Neural crest cell (in vitro differentiated cells): ENCODE results near the gene PDCD6IP. TPM values are rescaled to one million over a fixed set of nuclear protein-coding genes. Genes with fewer than 3 reads are reported as not detected.

Source experiments
- DNase-seq: peaks from one replicate; pipeline ENCODE4 v3.0.0; 2021; ENCODE audit warnings: low read depth, mixed read lengths, low spot score
- H3K27ac Mint-ChIP-seq: one replicate; pipeline ENCODE4 v1.8.0; 2021; ENCODE audit warnings: mild to moderate bottlenecking, mixed read lengths; ENCODE audit not compliant: unreplicated experiment
- H3K27me3 Mint-ChIP-seq: 2 replicates; pipeline ENCODE4 v1.8.0; 2021; ENCODE audit warnings: low read depth, mild to moderate bottlenecking, mixed read lengths
- H3K36me3 Mint-ChIP-seq: 2 replicates; pipeline ENCODE4 v1.8.0; 2021; ENCODE audit warnings: low read depth, mild to moderate bottlenecking, mixed read lengths
- H3K4me1 Mint-ChIP-seq: 2 replicates; pipeline ENCODE4 v1.8.0; 2021; ENCODE audit warnings: mixed read lengths
- H3K4me3 Mint-ChIP-seq: one replicate; pipeline ENCODE4 v1.8.0; 2021; ENCODE audit warnings: mild to moderate bottlenecking, mixed read lengths
- H3K9me3 Mint-ChIP-seq: 2 replicates; pipeline ENCODE4 v1.8.0; 2021; ENCODE audit warnings: mixed read lengths
- total RNA-seq: library from RNA; stranded (reverse); gene quantifications from 2 replicates; pipeline ENCODE4 v1.2.1, GENCODE V29; 2021
- TF ChIP-seq, protein P1 (sequence below): fragments of 200-600 bp; sonication (generic); conservative IDR thresholded peaks from 2 replicates; pipeline ENCODE4 v1.5.0; 2021; ENCODE audit warnings: antibody characterized with exemption, mild to moderate bottlenecking

Gene PDCD6IP
- total RNA-seq, 1 donor from 2014 or later: 150 TPM

GRCh38 chr3:33758281-33758680 is 40.1 kb upstream of the PDCD6IP start:
- Mint-ChIP-seq H3K4me1 (no peaks in the 10 kb centered on the region), H3K27ac (no peak overlapping the region), H3K4me3 (no peak overlapping the region), H3K36me3 (peaks cover 2% of the 10 kb centered on the region), H3K9me3 (peaks cover 17% of the 10 kb centered on the region), H3K27me3 (no peaks in the 10 kb centered on the region)
- DNase-seq: no peak
- TF ChIP-seq, protein P1, sequence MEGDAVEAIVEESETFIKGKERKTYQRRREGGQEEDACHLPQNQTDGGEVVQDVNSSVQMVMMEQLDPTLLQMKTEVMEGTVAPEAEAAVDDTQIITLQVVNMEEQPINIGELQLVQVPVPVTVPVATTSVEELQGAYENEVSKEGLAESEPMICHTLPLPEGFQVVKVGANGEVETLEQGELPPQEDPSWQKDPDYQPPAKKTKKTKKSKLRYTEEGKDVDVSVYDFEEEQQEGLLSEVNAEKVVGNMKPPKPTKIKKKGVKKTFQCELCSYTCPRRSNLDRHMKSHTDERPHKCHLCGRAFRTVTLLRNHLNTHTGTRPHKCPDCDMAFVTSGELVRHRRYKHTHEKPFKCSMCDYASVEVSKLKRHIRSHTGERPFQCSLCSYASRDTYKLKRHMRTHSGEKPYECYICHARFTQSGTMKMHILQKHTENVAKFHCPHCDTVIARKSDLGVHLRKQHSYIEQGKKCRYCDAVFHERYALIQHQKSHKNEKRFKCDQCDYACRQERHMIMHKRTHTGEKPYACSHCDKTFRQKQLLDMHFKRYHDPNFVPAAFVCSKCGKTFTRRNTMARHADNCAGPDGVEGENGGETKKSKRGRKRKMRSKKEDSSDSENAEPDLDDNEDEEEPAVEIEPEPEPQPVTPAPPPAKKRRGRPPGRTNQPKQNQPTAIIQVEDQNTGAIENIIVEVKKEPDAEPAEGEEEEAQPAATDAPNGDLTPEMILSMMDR: no peak

- Mint-ChIP-seq H3K4me1 (no peaks in the 10 kb centered on the region), H3K36me3 (peaks cover 2% of the 10 kb centered on the region), H3K27me3 (no peaks in the 10 kb centered on the region), H3K4me3 (no peak overlapping the region), H3K9me3 (peaks cover 17% of the 10 kb centered on the region), H3K27ac (no peak overlapping the region)
- no peak for DNase-seq
- TF ChIP-seq, protein P1: no peak
Observed at GRCh38 chr3:33758864-33759263, 39.6 kb upstream of the PDCD6IP start.

DNA sequence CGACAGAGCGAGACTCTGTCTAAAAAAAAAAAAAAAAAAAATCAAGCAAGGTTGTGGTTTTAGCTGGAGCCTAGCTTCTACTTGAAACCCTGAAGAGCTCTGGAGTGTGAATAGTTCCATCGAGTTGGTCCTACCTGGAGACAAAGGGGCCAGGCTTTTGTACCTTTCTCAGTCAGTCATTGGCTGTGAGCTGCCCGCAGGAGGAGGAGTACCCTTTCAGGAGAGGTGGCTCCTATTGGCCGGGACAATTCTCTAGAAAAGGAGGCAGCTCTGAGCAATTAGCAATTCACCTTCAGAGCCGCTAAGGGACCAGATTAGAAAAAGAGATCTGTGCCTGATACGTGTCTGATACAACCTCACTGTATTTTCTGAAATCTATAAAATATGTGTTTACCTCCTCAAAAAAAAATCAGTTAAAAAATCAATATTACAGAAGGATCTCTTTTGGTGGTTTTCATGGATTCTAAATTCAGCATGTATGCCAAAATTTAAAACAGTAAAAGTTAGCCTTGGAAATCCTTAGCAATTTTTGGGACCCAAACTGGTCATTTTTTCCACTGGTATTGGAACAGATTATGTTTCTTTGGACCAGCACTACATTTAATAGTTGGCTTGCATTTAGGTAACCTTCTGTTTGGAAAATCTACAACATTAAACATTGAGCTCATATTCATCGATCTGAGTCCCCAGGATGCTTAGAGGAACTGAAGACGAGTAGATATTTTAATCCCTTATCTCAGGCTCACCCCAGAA is 29.7 kb upstream of the PDCD6IP start:
- H3K4me3 Mint-ChIP-seq: no peak overlapping the region
- no peaks in the 10 kb centered on the region for H3K9me3 Mint-ChIP-seq
- no peak overlapping the region for H3K27ac Mint-ChIP-seq
- no peaks in the 10 kb centered on the region for H3K36me3 Mint-ChIP-seq
- TF ChIP-seq, protein P1: no peak
- H3K4me1 Mint-ChIP-seq: no peaks in the 10 kb centered on the region
- DNase-seq: no peak
- no peaks in the 10 kb centered on the region for H3K27me3 Mint-ChIP-seq

GRCh38 chr3:33773637-33774036 is 24.8 kb upstream of the PDCD6IP start:
- Mint-ChIP-seq H3K9me3 (no peaks in the 10 kb centered on the region), H3K4me3 (no peak overlapping the region), H3K27me3 (no peaks in the 10 kb centered on the region), H3K36me3 (no peaks in the 10 kb centered on the region), H3K4me1 (no peaks in the 10 kb centered on the region), H3K27ac (no peak overlapping the region)
- TF ChIP-seq, protein P1: no peak
- no peak for DNase-seq

- Mint-ChIP-seq H3K4me3 (no peak overlapping the region), H3K9me3 (no peaks in the 10 kb centered on the region), H3K27me3 (no peaks in the 10 kb centered on the region), H3K4me1 (no peaks in the 10 kb centered on the region), H3K27ac (no peak overlapping the region), H3K36me3 (no peaks in the 10 kb centered on the region)
- TF ChIP-seq, protein P1: no peak
- no peak for DNase-seq
Observed at GRCh38 chr3:33775363-33775762, 23.1 kb upstream of the PDCD6IP start.
